Natural killer cell (primary cell): ENCODE measurements around the gene ZC3H7A. TPM values are rescaled to one million over a fixed set of nuclear protein-coding genes. Genes with fewer than 3 reads are reported as not detected.

ENCODE experiments used
- ATAC-seq, 3 donors: fragments of 150-1000 bp in 2 of 3; fragments of 200-7000 bp in 1 of 3; cut with Tn5 transposase; 1 replicate in 1 of 3; 2 replicates in 2 of 3; pipeline ENCODE4 v1.10.0; 2021; ENCODE audit warnings: mild to moderate bottlenecking in 2 of 3, moderate library complexity in 2 of 3
- DNase-seq, 2 donors: peaks; one replicate each; pipeline versions ENCODE4 v3.0.0 to v3.0.0-alpha.2; 2013 to 2021; ENCODE audit warnings: mixed read lengths in 1 of 2
- H3K27ac ChIP-seq: one replicate; pipeline ENCODE4 v1.5.1; 2013; ENCODE audit warnings: mild to moderate bottlenecking, low read length
- H3K27me3 ChIP-seq: one replicate; pipeline ENCODE4 v1.6.1; 2013; ENCODE audit warnings: low read length; ENCODE audit not compliant: control insufficient read depth, insufficient read depth
- H3K36me3 ChIP-seq: one replicate; pipeline ENCODE4 v1.6.1; 2013; ENCODE audit warnings: low read length; ENCODE audit not compliant: control insufficient read depth, insufficient read depth
- H3K4me1 ChIP-seq: one replicate; pipeline ENCODE4 v1.6.1; 2013; ENCODE audit warnings: low read length; ENCODE audit not compliant: control insufficient read depth, insufficient read depth
- H3K4me3 ChIP-seq: one replicate; pipeline ENCODE4 v1.5.1; 2013; ENCODE audit warnings: low read length
- H3K9me3 ChIP-seq: one replicate; pipeline ENCODE4 v1.6.1; 2013; ENCODE audit warnings: low read length; ENCODE audit not compliant: control insufficient read depth, insufficient read depth
- H3K27ac Mint-ChIP-seq, 2 donors: one replicate each; pipeline ENCODE4 v1.8.0; 2022; ENCODE audit warnings: mild to moderate bottlenecking in 2 of 2, mixed read lengths in 2 of 2, moderate library complexity in 1 of 2
- H3K27me3 Mint-ChIP-seq, 2 donors: one replicate each; pipeline ENCODE4 v1.8.0; 2022; ENCODE audit warnings: low read depth in 2 of 2, mixed read lengths in 2 of 2
- H3K36me3 Mint-ChIP-seq: one replicate; pipeline ENCODE4 v1.8.0; 2022; ENCODE audit warnings: mixed read lengths
- H3K4me1 Mint-ChIP-seq, 2 donors: one replicate each; pipeline ENCODE4 v1.8.0; 2022; ENCODE audit warnings: mixed read lengths in 2 of 2
- H3K4me3 Mint-ChIP-seq: one replicate; pipeline ENCODE4 v1.8.0; 2022; ENCODE audit warnings: mild to moderate bottlenecking, moderate library complexity, mixed read lengths
- H3K9me3 Mint-ChIP-seq, 2 donors: one replicate each; pipeline ENCODE4 v1.8.0; 2022; ENCODE audit warnings: mixed read lengths in 2 of 2
- CTCF ChIP-seq: fragments of 200-600 bp; IDR thresholded peaks from one replicate; pipeline ENCODE4 v1.8.0; 2022; ENCODE audit warnings: antibody characterized with exemption
- WGBS: methylation state at CpG from one replicate; pipeline ENCODE4 v1.1.7; 2013; ENCODE audit warnings: missing lambda C conversion rate; ENCODE audit not compliant: insufficient coverage; 5-methylcytosine and 5-hydroxymethylcytosine counted together
- intact Hi-C: fragments of 100-400 bp; cut with micrococcal nuclease; formaldehyde crosslinking; loops from one replicate; pipeline ENCODE4 v1.14.2; 2022
- total RNA-seq, 4 donors: library from RNA; stranded (reverse); fragments of 120-200 nt in 1 of 4; gene quantifications; one replicate each; pipeline versions ENCODE4 v1.2.3 to v1.2.4, GENCODE V29; 2013 to 2022

The ZC3H7A gene
- total RNA-seq, 3 donors from 2014 or later (not counting 1 experiment from before 2014, with no cell fraction given) = 80.6 to 91.8 (median 84.6) TPM

GRCh38 chr16:11835891-11836649 lies 39.0 kb upstream of the ZC3H7A start:
- no peaks in the 10 kb centered on the region for H3K4me1 Mint-ChIP-seq
- DNase-seq (no peak), ATAC-seq (no peak)
- Histone ChIP-seq H3K4me3 (no peak overlapping the region), H3K27ac (no peak overlapping the region), H3K36me3 (peaks cover 44% of the 10 kb centered on the region), H3K4me1 (no peaks in the 10 kb centered on the region), H3K27me3 (no peaks in the 10 kb centered on the region), H3K9me3 (no peaks in the 10 kb centered on the region)
- H3K4me3 Mint-ChIP-seq = no peak overlapping the region
- no peaks in the 10 kb centered on the region for H3K9me3 Mint-ChIP-seq
- no peaks in the 10 kb centered on the region for H3K27me3 Mint-ChIP-seq
- intact Hi-C loops = no loop called here
- peak overlapping the region in 1 of 2 donors; percentile 68 for H3K27ac Mint-ChIP-seq
- WGBS = 69% methylated on average over 9 of the region's 9 CpGs
- peaks cover 14% of the 10 kb centered on the region for H3K36me3 Mint-ChIP-seq
- no peak for TF ChIP-seq CTCF

- WGBS = 95% methylated on average over 4 of the region's 4 CpGs
- no peaks in the 10 kb centered on the region for H3K9me3 Mint-ChIP-seq
- no peak for DNase-seq
- no peaks in the 10 kb centered on the region for H3K27me3 Mint-ChIP-seq
- H3K36me3 Mint-ChIP-seq = peaks cover 14% of the 10 kb centered on the region
- no peak overlapping the region for H3K4me3 Mint-ChIP-seq
- ATAC-seq = no peak
- no peak for TF ChIP-seq CTCF
- Histone ChIP-seq H3K9me3 (no peaks in the 10 kb centered on the region), H3K4me3 (no peak overlapping the region), H3K36me3 (peaks cover 37% of the 10 kb centered on the region), H3K27ac (no peak overlapping the region), H3K4me1 (no peaks in the 10 kb centered on the region), H3K27me3 (no peaks in the 10 kb centered on the region)
- H3K27ac Mint-ChIP-seq = no peak overlapping the region
- intact Hi-C loops = no loop called here
- no peaks in the 10 kb centered on the region for H3K4me1 Mint-ChIP-seq
Observed at GRCh38 chr16:11835309-11835708, 38.3 kb upstream of the ZC3H7A start.

GRCh38 chr16:11833951-11834695 lies 37.1 kb upstream of the ZC3H7A start:
- TF ChIP-seq CTCF = no peak
- H3K27me3 Mint-ChIP-seq = no peaks in the 10 kb centered on the region
- Histone ChIP-seq H3K9me3 (no peaks in the 10 kb centered on the region), H3K36me3 (peaks cover 25% of the 10 kb centered on the region), H3K27me3 (no peaks in the 10 kb centered on the region), H3K4me3 (no peak overlapping the region), H3K27ac (no peak overlapping the region), H3K4me1 (no peaks in the 10 kb centered on the region)
- intact Hi-C loops = no loop called here
- H3K9me3 Mint-ChIP-seq = no peaks in the 10 kb centered on the region
- DNase-seq (no peak), ATAC-seq (peak in 1 of 3 donors; percentile 54)
- no peak overlapping the region for H3K27ac Mint-ChIP-seq
- no peak overlapping the region for H3K4me3 Mint-ChIP-seq
- WGBS = 77% methylated on average over 5 of the region's 6 CpGs
- peaks cover 5% of the 10 kb centered on the region for H3K36me3 Mint-ChIP-seq
- H3K4me1 Mint-ChIP-seq = no peaks in the 10 kb centered on the region
